ENCODE data around the gene ANTXRL. TPM values are rescaled to one million over a fixed set of nuclear protein-coding genes. Genes with fewer than 3 reads are reported as not detected.

The ANTXRL gene
- total RNA-seq, 1 experiment from 2014 or later = not detected

- Histone ChIP-seq H3K9me3 (ENCODE audit: low read length) (no peaks in the 10 kb centered on the region), H3K79me2 (ENCODE audit: low read length) (no peaks in the 10 kb centered on the region), H2AFZ (ENCODE audit: low read length) (no peak overlapping the region), H3K4me1 (ENCODE audit: insufficient read depth, low read length) (no peaks in the 10 kb centered on the region), H3F3A (ENCODE audit: low read length, unreplicated experiment) (no peaks in the 10 kb centered on the region), H4K20me1 (ENCODE audit: low read length) (no peaks in the 10 kb centered on the region), H3K9ac (ENCODE audit: low read length) (no peak overlapping the region), H3K27me3 (ENCODE audit: low read length) (no peaks in the 10 kb centered on the region), H3K4me2 (ENCODE audit: low read length) (no peak overlapping the region), H3K36me3 (ENCODE audit: low read depth, low read length) (no peaks in the 10 kb centered on the region), H3K27ac (ENCODE audit: low read length) (no peak overlapping the region), H3K9me2 (replicated peaks; ENCODE audit: low read length) (no peaks in the 10 kb centered on the region), H3K4me3 (ENCODE audit: low read length) (no peak overlapping the region)
- intact Hi-C loops (cut with micrococcal nuclease) = no loop called here
- ChIA-PET POLR2A (ENCODE audit: unreplicated experiment) (no interaction called here), CTCF (no interaction called here)
- no peak for ATAC-seq
- DNase-seq = no peak
- TF ChIP-seq EZH2 (IDR thresholded peaks at IDR 0.05; ENCODE audit: low read length, unreplicated experiment) (no peak), CTCF (conservative IDR thresholded peaks at IDR 0.05; ENCODE audit: low read depth, low read length) (no peak), EZH2phosphoT487 (IDR thresholded peaks at IDR 0.05; ENCODE audit: borderline replicate concordance, low read length) (no peak)
- no TSS peak for BruUV-seq (replicated peaks)
Measured at GRCh38 chr10:46288601-46289206, 1.9 kb downstream of the ANTXRL start.

- no peak overlapping the region for H3K4me2 ChIP-seq (ENCODE audit: low read length)
Measured at GRCh38 chr10:46289209-46289810, 2.5 kb downstream of the ANTXRL start.

More at GRCh38 chr10:46289209-46289810, 2.5 kb downstream of the ANTXRL start:
- no peaks in the 10 kb centered on the region for H3K36me3 ChIP-seq (ENCODE audit: low read depth, low read length)
- no peak for TF ChIP-seq EZH2 (IDR thresholded peaks at IDR 0.05; ENCODE audit: low read length, unreplicated experiment)
- TF ChIP-seq EZH2phosphoT487 (IDR thresholded peaks at IDR 0.05; ENCODE audit: borderline replicate concordance, low read length) = no peak
- no peak for TF ChIP-seq CTCF (conservative IDR thresholded peaks at IDR 0.05; ENCODE audit: low read depth, low read length)
- no peaks in the 10 kb centered on the region for H3K4me1 ChIP-seq (ENCODE audit: insufficient read depth, low read length)
- H2AFZ ChIP-seq (ENCODE audit: low read length) = no peak overlapping the region
- no peaks in the 10 kb centered on the region for H3K27me3 ChIP-seq (ENCODE audit: low read length)
- H3F3A ChIP-seq (ENCODE audit: low read length, unreplicated experiment) = no peaks in the 10 kb centered on the region
- no peak for DNase-seq
- H3K4me3 ChIP-seq (ENCODE audit: low read length) = no peak overlapping the region
- no peaks in the 10 kb centered on the region for H3K79me2 ChIP-seq (ENCODE audit: low read length)
- intact Hi-C loops (cut with micrococcal nuclease) = no loop called here
- ChIA-PET CTCF (no interaction called here), POLR2A (ENCODE audit: unreplicated experiment) (no interaction called here)
- no peak for ATAC-seq
- BruUV-seq (replicated peaks) = no TSS peak
- no peak overlapping the region for H3K27ac ChIP-seq (ENCODE audit: low read length)
- H3K9me3 ChIP-seq (ENCODE audit: low read length) = no peaks in the 10 kb centered on the region
- H3K9ac ChIP-seq (ENCODE audit: low read length) = no peak overlapping the region
- no peaks in the 10 kb centered on the region for H4K20me1 ChIP-seq (ENCODE audit: low read length)
- H3K9me2 ChIP-seq (replicated peaks; ENCODE audit: low read length) = no peaks in the 10 kb centered on the region

Data from PC-3 (cell line).